ENCODE measurements around the gene DOHH.

- TF ChIP-seq CTCF (IDR thresholded peaks at IDR 0.05) (no peak), TCF7L2 (IDR thresholded peaks at IDR 0.05; ENCODE audit: low read depth, low read length) (no peak), POLR2AphosphoS5 (IDR thresholded peaks at IDR 0.05; ENCODE audit: low read depth, low read length) (no peak), SIN3A (IDR thresholded peaks at IDR 0.05; ENCODE audit: borderline replicate concordance, insufficient read depth, low read depth, low read length) (no peak)
- TF ChIP-seq, protein P1, sequence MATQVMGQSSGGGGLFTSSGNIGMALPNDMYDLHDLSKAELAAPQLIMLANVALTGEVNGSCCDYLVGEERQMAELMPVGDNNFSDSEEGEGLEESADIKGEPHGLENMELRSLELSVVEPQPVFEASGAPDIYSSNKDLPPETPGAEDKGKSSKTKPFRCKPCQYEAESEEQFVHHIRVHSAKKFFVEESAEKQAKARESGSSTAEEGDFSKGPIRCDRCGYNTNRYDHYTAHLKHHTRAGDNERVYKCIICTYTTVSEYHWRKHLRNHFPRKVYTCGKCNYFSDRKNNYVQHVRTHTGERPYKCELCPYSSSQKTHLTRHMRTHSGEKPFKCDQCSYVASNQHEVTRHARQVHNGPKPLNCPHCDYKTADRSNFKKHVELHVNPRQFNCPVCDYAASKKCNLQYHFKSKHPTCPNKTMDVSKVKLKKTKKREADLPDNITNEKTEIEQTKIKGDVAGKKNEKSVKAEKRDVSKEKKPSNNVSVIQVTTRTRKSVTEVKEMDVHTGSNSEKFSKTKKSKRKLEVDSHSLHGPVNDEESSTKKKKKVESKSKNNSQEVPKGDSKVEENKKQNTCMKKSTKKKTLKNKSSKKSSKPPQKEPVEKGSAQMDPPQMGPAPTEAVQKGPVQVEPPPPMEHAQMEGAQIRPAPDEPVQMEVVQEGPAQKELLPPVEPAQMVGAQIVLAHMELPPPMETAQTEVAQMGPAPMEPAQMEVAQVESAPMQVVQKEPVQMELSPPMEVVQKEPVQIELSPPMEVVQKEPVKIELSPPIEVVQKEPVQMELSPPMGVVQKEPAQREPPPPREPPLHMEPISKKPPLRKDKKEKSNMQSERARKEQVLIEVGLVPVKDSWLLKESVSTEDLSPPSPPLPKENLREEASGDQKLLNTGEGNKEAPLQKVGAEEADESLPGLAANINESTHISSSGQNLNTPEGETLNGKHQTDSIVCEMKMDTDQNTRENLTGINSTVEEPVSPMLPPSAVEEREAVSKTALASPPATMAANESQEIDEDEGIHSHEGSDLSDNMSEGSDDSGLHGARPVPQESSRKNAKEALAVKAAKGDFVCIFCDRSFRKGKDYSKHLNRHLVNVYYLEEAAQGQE (IDR thresholded peaks at IDR 0.05; ENCODE audit: insufficient read depth in 1 of 2, low read depth in 2 of 2, low read length in 1 of 2) = no peak
Observed at GRCh38 chr19:3479177-3479833, 21.2 kb downstream of the DOHH start.

All from Panc1 (cell line).